PC-9 (cell line): ENCODE results near the gene PIGBOS1. TPM values are rescaled to one million over a fixed set of nuclear protein-coding genes. Genes with fewer than 3 reads are reported as not detected.
"Not testable (repeated sequence)": the region's sequence is repeated elsewhere in the genome, so short reads cannot be mapped to it uniquely, and the experiment has no call there.

ENCODE experiments used
- BruUV-seq: library from RNA; stranded (reverse); fragments of 400-500 nt; replicated peaks from 2 replicates; lab custom pipeline; 2021; lab: Mats Ljungman, UMichigan
- CTCF ChIA-PET: fragments of 300-600 bp; sonication (Branson Sonifier 250); formaldehyde crosslinking; loops from one replicate; lab custom pipeline; 2022; ENCODE audit warnings: antibody characterized with exemption; lab: Charles Lee
- POLR2A ChIA-PET: fragments of 300-600 bp; sonication (Branson Sonifier 250); formaldehyde crosslinking; loops from one replicate; lab custom pipeline; 2022; ENCODE audit warnings: antibody characterized with exemption; ENCODE audit not compliant: unreplicated experiment; lab: Charles Lee
- DNase-seq, 2 experiments: peaks; one replicate each; pipeline versions ENCODE4 v3.0.0 to v3.0.0-alpha.2; 2015 to 2022; ENCODE audit warnings: mixed read lengths in 1 of 2
- H2AFZ ChIP-seq: fragments of 200-600 bp; sonication (generic); 2 replicates; pipeline ENCODE4 v1.8.1; 2017; ENCODE audit warnings: antibody characterized with exemption
- H3F3A ChIP-seq: fragments of 200-600 bp; sonication (generic); 2 replicates; pipeline ENCODE4 v1.8.1; 2017; ENCODE audit warnings: antibody characterized with exemption, mild to moderate bottlenecking, low read depth; ENCODE audit not compliant: insufficient read depth
- H3K27ac ChIP-seq: fragments of 200-600 bp; sonication (generic); 2 replicates; pipeline ENCODE4 v1.6.1; 2016; ENCODE audit warnings: mixed run types
- H3K27me3 ChIP-seq: fragments of 200-600 bp; sonication (generic); 2 replicates; pipeline ENCODE4 v1.6.1; 2016; ENCODE audit warnings: low read depth, mixed run types; ENCODE audit not compliant: insufficient read depth
- H3K36me3 ChIP-seq: fragments of 200-600 bp; sonication (generic); 2 replicates; pipeline ENCODE4 v1.6.1; 2016; ENCODE audit warnings: low read depth, mixed run types
- H3K4me1 ChIP-seq: fragments of 200-600 bp; sonication (generic); replicated peaks from 2 replicates; pipeline ENCODE4 v1.6.1; 2016; ENCODE audit warnings: mixed run types; ENCODE audit not compliant: insufficient read depth
- H3K4me2 ChIP-seq: fragments of 200-600 bp; sonication (generic); 2 replicates; pipeline ENCODE4 v1.6.1; 2017; ENCODE audit warnings: mixed run types
- H3K4me3 ChIP-seq: fragments of 200-600 bp; sonication (generic); 2 replicates; pipeline ENCODE4 v1.6.1; 2016; ENCODE audit warnings: mixed run types
- H3K79me2 ChIP-seq: fragments of 200-600 bp; sonication (generic); 2 replicates; pipeline ENCODE4 v1.6.1; 2017; ENCODE audit warnings: low read depth, mixed run types
- H3K9me2 ChIP-seq: fragments of 200-600 bp; sonication (generic); 2 replicates; pipeline ENCODE4 v1.8.1; 2017; ENCODE audit warnings: mild to moderate bottlenecking; ENCODE audit not compliant: insufficient read depth
- H3K9me3 ChIP-seq: fragments of 200-600 bp; sonication (generic); 2 replicates; pipeline ENCODE4 v1.8.1; 2016; ENCODE audit warnings: low read depth; ENCODE audit not compliant: insufficient read depth
- H4K20me1 ChIP-seq: fragments of 200-600 bp; sonication (generic); 2 replicates; pipeline ENCODE4 v1.8.1; 2017; ENCODE audit not compliant: insufficient read depth
- EZH2 ChIP-seq: fragments of 200-600 bp; sonication (generic); IDR thresholded peaks from 2 replicates; pipeline ENCODE4 v1.8.0; 2017; ENCODE audit warnings: antibody characterized with exemption, low read depth
- intact Hi-C: fragments of 100-400 bp; cut with micrococcal nuclease; formaldehyde crosslinking; loops from one replicate; pipeline ENCODE4 v1.10.0; 2022; ENCODE audit not compliant: unreplicated experiment
- total RNA-seq: library from RNA; stranded (reverse); gene quantifications from 2 replicates; pipeline ENCODE4 v1.2.3, GENCODE V29; 2021
- TF ChIP-seq, protein P1 (sequence below): fragments of 200-600 bp; sonication (generic); conservative IDR thresholded peaks from 2 replicates; pipeline ENCODE4 v1.6.1; 2017; ENCODE audit warnings: mixed run types, antibody characterized with exemption, mild to moderate bottlenecking, moderate library complexity

PIGBOS1 gene
- total RNA-seq, 1 experiment from 2014 or later: 9.9 TPM

DNA sequence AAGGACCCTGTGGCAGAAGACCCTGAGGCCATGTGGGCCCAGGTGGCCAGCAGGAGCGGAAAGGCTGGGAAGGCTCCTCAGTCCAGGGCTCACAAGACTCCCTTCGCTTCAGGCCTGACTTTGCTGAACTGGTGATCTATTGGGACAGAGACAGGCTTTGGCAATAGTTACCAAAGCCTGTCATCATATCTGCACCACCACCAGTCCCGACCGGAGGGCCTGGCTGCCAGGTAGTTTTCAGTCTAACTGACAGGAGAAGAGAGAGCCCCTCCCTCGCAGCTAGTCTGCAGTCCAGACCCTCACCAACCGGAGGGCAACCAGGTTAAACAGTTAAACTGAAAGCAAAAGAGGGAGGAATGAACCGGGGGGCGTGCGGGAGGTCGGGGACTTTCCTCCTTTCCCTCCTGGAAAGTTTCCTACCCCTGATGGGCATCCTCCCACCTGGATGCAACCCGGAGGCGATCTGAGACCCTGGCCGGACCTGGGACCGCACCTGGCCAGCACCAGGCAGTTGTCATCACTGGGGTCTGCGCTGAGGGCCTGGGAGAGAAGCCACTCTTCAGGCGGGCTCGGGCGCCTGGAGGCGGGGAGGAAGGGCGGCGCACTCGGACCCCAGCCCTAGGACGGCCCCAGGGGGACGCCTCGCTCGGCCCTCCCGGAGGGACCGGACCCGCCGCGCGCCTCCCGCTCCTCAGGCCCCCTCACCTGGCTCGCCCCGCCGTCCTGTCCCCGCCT lies 29.7 kb downstream of the PIGBOS1 start:
- peaks cover 6% of the 10 kb centered on the region; the same call in 1 of the 2 replicates for H3K79me2 ChIP-seq
- H2AFZ ChIP-seq: peak overlapping the region; percentile 94
- H3K9me2 ChIP-seq: no peaks in the 10 kb centered on the region
- no peaks in the 10 kb centered on the region for H3F3A ChIP-seq
- intact Hi-C loops: no loop called here
- ChIA-PET CTCF (no interaction called here), POLR2A (no interaction called here)
- no peaks in the 10 kb centered on the region for H3K4me1 ChIP-seq
- no peaks in the 10 kb centered on the region for H3K27me3 ChIP-seq
- peak overlapping the region; percentile 94 for H3K4me3 ChIP-seq
- H3K9me3 ChIP-seq: no peaks in the 10 kb centered on the region
- TF ChIP-seq, protein P1, sequence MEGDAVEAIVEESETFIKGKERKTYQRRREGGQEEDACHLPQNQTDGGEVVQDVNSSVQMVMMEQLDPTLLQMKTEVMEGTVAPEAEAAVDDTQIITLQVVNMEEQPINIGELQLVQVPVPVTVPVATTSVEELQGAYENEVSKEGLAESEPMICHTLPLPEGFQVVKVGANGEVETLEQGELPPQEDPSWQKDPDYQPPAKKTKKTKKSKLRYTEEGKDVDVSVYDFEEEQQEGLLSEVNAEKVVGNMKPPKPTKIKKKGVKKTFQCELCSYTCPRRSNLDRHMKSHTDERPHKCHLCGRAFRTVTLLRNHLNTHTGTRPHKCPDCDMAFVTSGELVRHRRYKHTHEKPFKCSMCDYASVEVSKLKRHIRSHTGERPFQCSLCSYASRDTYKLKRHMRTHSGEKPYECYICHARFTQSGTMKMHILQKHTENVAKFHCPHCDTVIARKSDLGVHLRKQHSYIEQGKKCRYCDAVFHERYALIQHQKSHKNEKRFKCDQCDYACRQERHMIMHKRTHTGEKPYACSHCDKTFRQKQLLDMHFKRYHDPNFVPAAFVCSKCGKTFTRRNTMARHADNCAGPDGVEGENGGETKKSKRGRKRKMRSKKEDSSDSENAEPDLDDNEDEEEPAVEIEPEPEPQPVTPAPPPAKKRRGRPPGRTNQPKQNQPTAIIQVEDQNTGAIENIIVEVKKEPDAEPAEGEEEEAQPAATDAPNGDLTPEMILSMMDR: no peak
- no peak for TF ChIP-seq EZH2
- H3K4me2 ChIP-seq: peak overlapping the region; percentile 86
- peak; percentile 11 to 32 for DNase-seq
- H3K27ac ChIP-seq: no peak overlapping the region
- no peaks in the 10 kb centered on the region for H4K20me1 ChIP-seq
- TSS peak; percentile 23 for BruUV-seq
- H3K36me3 ChIP-seq: no peaks in the 10 kb centered on the region

DNA sequence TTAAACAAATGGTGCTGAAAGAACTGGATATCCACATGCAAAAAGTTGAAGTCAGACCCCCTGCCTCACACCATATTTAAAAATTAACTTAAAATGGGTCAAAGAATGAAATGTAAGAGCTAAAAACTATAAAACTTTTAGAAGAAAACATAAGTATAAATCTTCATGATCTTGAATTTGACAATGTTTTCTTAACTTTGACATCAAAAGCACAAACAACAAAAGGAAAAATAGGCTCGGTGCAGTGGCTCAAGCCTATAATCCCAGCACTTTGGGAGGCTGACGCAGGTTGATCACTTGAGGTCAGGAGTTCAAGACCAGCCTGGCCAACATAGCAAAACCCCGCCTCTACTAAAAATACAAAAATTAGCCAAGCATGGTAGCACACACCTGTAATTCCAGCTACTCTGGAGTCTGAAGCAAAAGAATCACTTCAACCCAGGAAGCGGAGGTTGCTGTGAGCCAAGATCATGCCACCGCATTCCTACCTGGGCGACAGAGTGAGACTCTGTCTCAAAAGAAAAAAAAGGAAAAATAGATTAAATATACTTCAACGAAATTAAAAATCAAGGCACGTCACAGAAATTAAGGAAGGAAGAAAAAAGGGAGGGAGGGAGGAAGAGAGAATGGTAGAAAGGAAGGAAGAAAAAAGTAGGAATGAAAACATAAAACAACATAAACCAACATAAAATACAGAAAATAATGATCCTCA lies 30.8 kb downstream of the PIGBOS1 start:
- H3K9me2 ChIP-seq: no peaks in the 10 kb centered on the region
- intact Hi-C loops: no loop called here
- TF ChIP-seq, protein P1: no peak
- no peak for TF ChIP-seq EZH2
- H3K79me2 ChIP-seq: peaks cover 6% of the 10 kb centered on the region; the same call in 1 of the 2 replicates
- BruUV-seq: no TSS peak
- no peaks in the 10 kb centered on the region for H3K9me3 ChIP-seq
- H3F3A ChIP-seq: no peaks in the 10 kb centered on the region
- ChIA-PET POLR2A (interaction anchor here (0.6 kb wide), 1 partner anchor 119 kb away, joined by 3 read pairs; no protein-coding TSS in a partner anchor), CTCF (interaction anchor here (0.7 kb wide), 1 partner anchor 147 kb away, joined by 3 read pairs; no protein-coding TSS in a partner anchor)
- no peaks in the 10 kb centered on the region for H3K27me3 ChIP-seq
- no peaks in the 10 kb centered on the region for H4K20me1 ChIP-seq
- peak overlapping the region; percentile 94; the same call in 1 of the 2 replicates for H3K4me3 ChIP-seq
- H3K4me1 ChIP-seq: no peaks in the 10 kb centered on the region; the same call in 1 of the 2 replicates
- H3K36me3 ChIP-seq: no peaks in the 10 kb centered on the region
- no peak overlapping the region for H3K27ac ChIP-seq
- DNase-seq: no peak
- H3K4me2 ChIP-seq: peak overlapping the region; percentile 86
- no peak overlapping the region for H2AFZ ChIP-seq

DNA sequence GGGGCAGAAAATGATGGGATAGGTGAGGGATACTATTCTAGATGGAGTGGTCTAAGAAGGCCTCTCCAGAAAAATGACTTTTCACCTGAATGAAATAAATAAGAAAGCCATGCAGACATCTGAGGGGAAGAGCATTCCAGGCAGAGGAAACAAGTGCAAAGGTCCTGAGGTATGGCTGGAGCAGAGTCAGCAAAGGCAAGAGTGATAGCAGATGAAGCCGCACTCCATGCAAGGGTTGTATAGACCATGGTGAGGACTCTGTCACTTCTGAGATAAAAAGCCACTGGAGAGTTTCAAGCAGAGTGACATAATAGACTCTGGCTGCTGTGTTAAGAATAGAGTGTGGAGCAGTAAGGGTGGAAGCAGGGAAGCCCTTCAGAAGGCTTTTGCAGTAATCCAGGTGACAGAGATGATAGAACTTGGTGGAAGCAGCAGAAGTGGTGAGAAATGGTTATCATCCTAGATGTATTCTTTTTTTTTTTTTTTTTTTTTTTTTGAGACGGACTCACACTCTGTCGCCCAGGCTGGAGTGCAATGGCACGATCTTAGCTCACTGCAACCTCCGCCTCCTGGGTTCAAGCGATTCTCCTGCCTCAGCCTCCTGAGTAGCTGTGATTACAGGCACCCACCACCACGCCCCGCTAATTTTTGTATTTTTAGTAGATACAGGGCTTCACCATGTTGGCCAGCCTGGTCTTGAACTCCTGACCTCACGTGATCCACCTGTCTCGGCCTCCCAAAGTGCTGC lies 32.3 kb downstream of the PIGBOS1 start:
- intact Hi-C loops, CTCF ChIA-PET: not testable (repeated sequence)

More for the DNA sequence above, 32.3 kb downstream of the PIGBOS1 start:
- H3K4me2 ChIP-seq, H2AFZ ChIP-seq, H3K27me3 ChIP-seq, H3K4me3 ChIP-seq, H3K36me3 ChIP-seq, BruUV-seq, H4K20me1 ChIP-seq, H3K9me3 ChIP-seq, POLR2A ChIA-PET, H3K9me2 ChIP-seq, H3K79me2 ChIP-seq, H3K27ac ChIP-seq, DNase-seq: not testable (repeated sequence)
- peaks cover 13% of the 10 kb centered on the region; the same call in 1 of the 2 replicates for H3F3A ChIP-seq
- peaks cover 15% of the 10 kb centered on the region for H3K4me1 ChIP-seq
